Fibroblast of villous mesenchyme (primary cell): ENCODE data around the gene G6PC3. TPM values are rescaled to one million over a fixed set of nuclear protein-coding genes. Genes with fewer than 3 reads are reported as not detected.

Source experiments
- DNase-seq: peaks from one replicate; pipeline ENCODE4 v3.0.0-alpha.2; 2010; ENCODE audit warnings: low read depth
- H3K4me3 ChIP-seq: 2 replicates; pipeline ENCODE4 v1.5.1; 2011; ENCODE audit warnings: low read depth, mild to moderate bottlenecking, low read length
- total RNA-seq: library from RNA; depleted of rRNA; stranded (reverse); fragments of >200 nt; gene quantifications from 2 replicates; pipeline ENCODE4 v1.2.3, GENCODE V29; 2012
- TF ChIP-seq, protein P1 (sequence below): IDR thresholded peaks from 2 replicates; pipeline ENCODE4 v1.5.1; 2012; ENCODE audit warnings: low read depth, mild to moderate bottlenecking, low read length; ENCODE audit not compliant: insufficient read depth

Gene G6PC3
- total RNA-seq, 1 donor, result 27.6 TPM

GRCh38 chr17:44062871-44063270 is 7.7 kb upstream of the G6PC3 start:
- TF ChIP-seq, protein P1, sequence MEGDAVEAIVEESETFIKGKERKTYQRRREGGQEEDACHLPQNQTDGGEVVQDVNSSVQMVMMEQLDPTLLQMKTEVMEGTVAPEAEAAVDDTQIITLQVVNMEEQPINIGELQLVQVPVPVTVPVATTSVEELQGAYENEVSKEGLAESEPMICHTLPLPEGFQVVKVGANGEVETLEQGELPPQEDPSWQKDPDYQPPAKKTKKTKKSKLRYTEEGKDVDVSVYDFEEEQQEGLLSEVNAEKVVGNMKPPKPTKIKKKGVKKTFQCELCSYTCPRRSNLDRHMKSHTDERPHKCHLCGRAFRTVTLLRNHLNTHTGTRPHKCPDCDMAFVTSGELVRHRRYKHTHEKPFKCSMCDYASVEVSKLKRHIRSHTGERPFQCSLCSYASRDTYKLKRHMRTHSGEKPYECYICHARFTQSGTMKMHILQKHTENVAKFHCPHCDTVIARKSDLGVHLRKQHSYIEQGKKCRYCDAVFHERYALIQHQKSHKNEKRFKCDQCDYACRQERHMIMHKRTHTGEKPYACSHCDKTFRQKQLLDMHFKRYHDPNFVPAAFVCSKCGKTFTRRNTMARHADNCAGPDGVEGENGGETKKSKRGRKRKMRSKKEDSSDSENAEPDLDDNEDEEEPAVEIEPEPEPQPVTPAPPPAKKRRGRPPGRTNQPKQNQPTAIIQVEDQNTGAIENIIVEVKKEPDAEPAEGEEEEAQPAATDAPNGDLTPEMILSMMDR, result no peak
- H3K4me3 ChIP-seq, result no peak overlapping the region
- DNase-seq, result no peak

DNA sequence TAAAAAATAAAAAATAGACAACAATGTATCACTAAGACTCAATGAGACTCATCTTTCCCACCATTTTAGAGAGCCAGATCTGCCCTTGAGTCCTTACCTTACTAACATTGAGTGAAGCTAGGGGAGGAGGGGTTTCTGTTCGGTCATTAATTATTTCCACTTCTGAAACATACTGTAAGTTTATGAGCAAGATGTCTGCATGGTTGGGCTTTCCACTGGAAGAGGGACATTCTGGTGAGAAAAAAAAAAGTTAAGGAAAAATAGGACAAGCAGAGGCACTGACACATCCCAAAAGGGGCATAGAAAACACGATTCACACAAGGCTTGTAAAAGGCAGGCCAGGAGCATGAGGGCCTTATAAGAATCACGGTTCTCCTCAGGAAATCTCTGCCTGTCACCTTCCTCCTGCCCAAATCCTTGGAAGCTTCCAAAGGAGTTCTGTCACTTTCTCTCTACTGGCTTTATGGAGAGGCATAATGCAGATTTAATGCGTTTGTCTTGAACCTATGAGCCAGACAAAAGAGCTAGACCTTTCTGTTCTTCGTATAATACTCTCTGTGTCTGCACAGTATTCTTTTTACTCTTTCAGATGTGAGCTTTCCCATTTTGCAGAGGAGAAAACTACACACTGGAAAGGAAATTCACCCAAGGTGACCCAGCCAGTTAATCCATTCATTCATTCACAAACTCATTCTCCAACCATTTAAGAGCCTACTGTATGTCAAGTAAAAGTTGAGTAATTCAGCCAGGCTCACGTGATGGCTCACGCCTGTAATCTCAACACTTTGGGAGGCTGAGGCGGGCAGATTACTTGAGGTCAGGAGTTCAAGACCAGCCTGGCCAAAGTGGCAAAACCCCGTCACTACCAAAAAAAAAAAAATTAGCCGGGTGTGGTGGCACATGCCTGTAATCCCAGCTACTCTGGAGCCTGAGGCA is 6.6 kb upstream of the G6PC3 start:
- no peak for DNase-seq
- no peak overlapping the region for H3K4me3 ChIP-seq
- TF ChIP-seq, protein P1, result no peak

DNA sequence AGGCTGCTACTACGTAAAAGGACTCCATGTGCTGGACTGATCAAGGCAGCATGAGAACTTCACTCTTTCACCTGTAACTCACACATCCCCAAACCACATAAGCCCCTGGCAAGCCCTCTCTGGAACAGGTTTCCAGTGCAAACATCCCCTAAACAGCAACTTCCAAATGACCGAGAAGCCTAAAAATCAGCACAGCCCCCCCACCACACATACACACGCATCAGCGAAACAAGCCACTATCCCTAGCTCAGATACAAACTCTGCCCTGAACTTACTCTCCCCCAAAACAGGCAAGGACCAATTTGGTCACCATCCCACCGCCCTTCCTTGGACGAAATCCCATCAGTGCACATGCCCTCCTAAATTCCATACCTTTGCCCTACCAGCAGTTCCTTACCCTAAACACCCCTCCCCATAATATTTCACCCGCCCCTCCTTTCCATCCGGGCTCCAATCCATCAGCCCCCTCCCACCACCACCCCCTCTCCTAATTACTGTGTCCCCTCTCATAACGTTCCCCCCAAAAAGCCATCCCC is 4.8 kb upstream of the G6PC3 start:
- DNase-seq, result peak; percentile 22
- TF ChIP-seq, protein P1, result no peak
- peak overlapping the region; percentile 93 for H3K4me3 ChIP-seq

- TF ChIP-seq, protein P1, result no peak
- H3K4me3 ChIP-seq, result peak within 1 kb of the TSS; percentile 93
- DNase-seq, result peak; percentile 91
Observed at GRCh38 chr17:44066204-44066930, 4.2 kb upstream of the G6PC3 start, which contains the start of gene LSM12. Gene LSM12 (minus strand): TSS chr17:44066671. CDS start chr17:44066587, 84 bp downstream.

DNA sequence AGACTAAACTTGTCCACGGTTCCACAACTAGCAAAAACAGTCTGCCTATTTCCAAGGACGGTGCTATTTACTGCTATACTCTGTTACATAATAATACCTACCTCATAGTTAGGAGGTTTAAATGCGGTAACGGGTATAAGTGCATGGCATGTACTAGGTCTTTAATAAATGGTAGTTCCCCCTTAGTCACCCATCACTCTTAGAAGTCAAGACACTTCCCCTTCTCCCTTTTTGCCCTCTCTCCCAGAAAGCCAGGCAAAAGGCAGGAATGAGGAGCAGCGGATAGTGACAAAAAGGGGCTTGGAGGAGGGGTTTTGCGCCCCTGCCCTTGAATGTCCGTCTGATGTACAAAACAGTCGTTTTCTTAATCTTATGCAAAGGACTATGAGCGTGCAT is 3.0 kb upstream of the G6PC3 start:
- DNase-seq, result no peak
- no peak overlapping the region for H3K4me3 ChIP-seq
- TF ChIP-seq, protein P1, result no peak

- DNase-seq, result peak; percentile 48
- peak overlapping the region; percentile 68 for H3K4me3 ChIP-seq
- TF ChIP-seq, protein P1, result no peak
Observed at GRCh38 chr17:44069974-44070454, 521 bp upstream of the G6PC3 start.
